Kidney (tissue), 14 donors: ENCODE data around the gene CDYL2. TPM values are rescaled to one million over a fixed set of nuclear protein-coding genes. Genes with fewer than 3 reads are reported as not detected.

ENCODE experiments used
- DNase-seq, 5 donors: peaks; one replicate each; pipeline ENCODE4 v3.0.0-alpha.2; 2013 to 2020
- FAIRE-seq: peaks from 2 replicates; lab custom pipeline; 2012; peaks lifted over from hg19 to GRCh38; lab: Jason Lieb, UNC
- H3K27ac ChIP-seq, 2 donors: one replicate each; pipeline ENCODE4 v1.7.0; 2013; ENCODE audit warnings: low read depth in 2 of 2, low read length in 2 of 2, inconsistent platforms in 1 of 2
- H3K27me3 ChIP-seq: one replicate; pipeline ENCODE4 v1.7.1; 2013; ENCODE audit warnings: low read length, inconsistent platforms; ENCODE audit not compliant: control insufficient read depth, insufficient read depth
- H3K36me3 ChIP-seq, 3 donors: one replicate each; pipeline versions ENCODE4 v1.7.0 to v1.7.1; 2013; ENCODE audit warnings: low read length in 3 of 3, control low read depth in 1 of 3, inconsistent platforms in 1 of 3; ENCODE audit not compliant: insufficient read depth in 3 of 3, control insufficient read depth in 2 of 3
- H3K4me1 ChIP-seq, 3 donors: one replicate each; pipeline versions ENCODE4 v1.7.0 to v1.7.1; 2013; ENCODE audit warnings: low read length in 3 of 3, inconsistent platforms in 1 of 3, low read depth in 1 of 3; ENCODE audit not compliant: control insufficient read depth in 2 of 3, insufficient read depth in 2 of 3
- H3K4me3 ChIP-seq, 3 donors: one replicate each; pipeline versions ENCODE4 v1.7.0 to v1.8.1; 2013; ENCODE audit warnings: low read length in 3 of 3, control low read depth in 1 of 3, inconsistent platforms in 1 of 3
- H3K9ac ChIP-seq, 3 donors: one replicate each; pipeline versions ENCODE4 v1.7.0 to v1.7.1; 2013; ENCODE audit warnings: low read length in 3 of 3, control low read depth in 1 of 3, inconsistent platforms in 1 of 3
- H3K9me3 ChIP-seq, 3 donors: one replicate each; pipeline versions ENCODE4 v1.7.0 to v1.7.1; 2013; ENCODE audit warnings: low read length in 3 of 3, control low read depth in 1 of 3, inconsistent platforms in 1 of 3; ENCODE audit not compliant: control insufficient read depth in 2 of 3, insufficient read depth in 1 of 3
- intact Hi-C: fragments of 100-400 bp; cut with DNase I; formaldehyde crosslinking; loops from one replicate; pipeline ENCODE4 v1.11.1; 2022
- polyA plus RNA-seq: library from polyadenylated mRNA; stranded (reverse); fragments of 350-450 nt; fragmentation: Illumina TruSeq; extraction: RNeasy Lipid Tissue Mini Kit (QIAGEN cat#74804); gene quantifications from one replicate; pipeline ENCODE4 v1.2.3, GENCODE V29; 2014; ENCODE audit warnings: low read depth, low replicate concordance; ENCODE audit not compliant: insufficient read depth
- total RNA-seq: library from RNA; stranded (reverse); fragmentation: NEBNext Ultra II Directional; extraction: Animal tissue kit (Norgen Biotek cat#: 25700); gene quantifications from one replicate; pipeline ENCODE4 v1.2.1, GENCODE V29; 2021
- TF ChIP-seq, protein P1 (sequence below): IDR thresholded peaks from 3 replicates; pipeline ENCODE4 v1.5.1; 2012; ENCODE audit warnings: mild to moderate bottlenecking, moderate library complexity, borderline replicate concordance; ENCODE audit not compliant: insufficient read depth; ENCODE audit errors: extremely low read depth
- donor health status: control.
- donor health status: control.
- donor health status: control.
- donor health status: control.
- donor health status: control.
- donor health status: DM: yes; HTN: yes; CAD: no.
- donor health status: Normal renal cell carcinoma (clear cell type).

The CDYL2 gene
- total and polyA plus RNA-seq, 2 donors from 2014 or later, result 2.6 to 27.3 TPM

DNA sequence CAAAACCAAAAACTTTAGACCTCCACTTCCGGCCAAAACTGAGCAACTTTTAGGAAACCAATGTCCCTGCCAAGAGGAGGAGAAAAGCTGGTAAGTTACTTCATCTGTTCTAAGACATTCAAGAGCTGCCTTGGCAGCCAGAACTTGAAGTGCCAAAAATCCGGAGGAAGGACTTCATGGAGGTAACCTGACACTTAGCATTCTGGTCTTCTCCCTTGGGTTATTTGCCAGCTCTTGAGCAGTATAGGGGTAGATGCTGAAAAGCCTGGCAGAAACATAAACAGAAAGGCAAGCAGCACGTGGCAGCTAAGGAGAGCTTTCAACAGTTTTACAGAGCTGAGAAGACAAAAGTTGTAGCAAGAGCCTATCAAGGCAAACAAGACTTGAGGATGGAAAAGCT lies 53.2 kb downstream of the CDYL2 start:
- Histone ChIP-seq H3K4me3 (no peak overlapping the region), H3K9ac (no peak overlapping the region), H3K27me3 (no peaks in the 10 kb centered on the region), H3K9me3 (no peaks in the 10 kb centered on the region), H3K36me3 (no peaks in the 10 kb centered on the region), H3K27ac (no peak overlapping the region), H3K4me1 (peaks cover 0 to 3% (median 0%) of the 10 kb centered on the region in 3 donors)
- DNase-seq (peak in 2 of 5 donors; percentile 5 to 15), FAIRE-seq (no peak)
- intact Hi-C loops, result no loop called here
- TF ChIP-seq, protein P1, sequence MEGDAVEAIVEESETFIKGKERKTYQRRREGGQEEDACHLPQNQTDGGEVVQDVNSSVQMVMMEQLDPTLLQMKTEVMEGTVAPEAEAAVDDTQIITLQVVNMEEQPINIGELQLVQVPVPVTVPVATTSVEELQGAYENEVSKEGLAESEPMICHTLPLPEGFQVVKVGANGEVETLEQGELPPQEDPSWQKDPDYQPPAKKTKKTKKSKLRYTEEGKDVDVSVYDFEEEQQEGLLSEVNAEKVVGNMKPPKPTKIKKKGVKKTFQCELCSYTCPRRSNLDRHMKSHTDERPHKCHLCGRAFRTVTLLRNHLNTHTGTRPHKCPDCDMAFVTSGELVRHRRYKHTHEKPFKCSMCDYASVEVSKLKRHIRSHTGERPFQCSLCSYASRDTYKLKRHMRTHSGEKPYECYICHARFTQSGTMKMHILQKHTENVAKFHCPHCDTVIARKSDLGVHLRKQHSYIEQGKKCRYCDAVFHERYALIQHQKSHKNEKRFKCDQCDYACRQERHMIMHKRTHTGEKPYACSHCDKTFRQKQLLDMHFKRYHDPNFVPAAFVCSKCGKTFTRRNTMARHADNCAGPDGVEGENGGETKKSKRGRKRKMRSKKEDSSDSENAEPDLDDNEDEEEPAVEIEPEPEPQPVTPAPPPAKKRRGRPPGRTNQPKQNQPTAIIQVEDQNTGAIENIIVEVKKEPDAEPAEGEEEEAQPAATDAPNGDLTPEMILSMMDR, result no peak

DNA sequence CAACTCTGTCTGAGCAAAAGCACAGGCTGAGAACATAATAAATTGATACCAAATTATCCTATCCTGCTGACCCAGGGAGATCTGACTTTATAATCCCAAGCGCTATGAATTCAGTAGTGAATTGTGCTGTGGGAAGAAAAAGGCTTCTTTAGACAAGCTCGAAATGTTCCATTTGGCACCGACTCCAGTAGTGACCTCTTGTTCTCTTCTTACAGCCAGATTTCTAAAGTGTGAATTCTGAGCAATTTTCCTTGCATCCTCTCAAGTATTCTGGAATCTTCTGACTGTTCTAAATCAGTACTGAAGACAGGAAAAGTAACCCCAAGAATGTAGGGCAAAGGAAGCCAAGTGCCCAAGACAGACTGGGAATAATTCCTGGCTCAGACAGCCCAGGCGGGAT lies 58.2 kb downstream of the CDYL2 start:
- no peaks in the 10 kb centered on the region for H3K36me3 ChIP-seq
- H3K4me3 ChIP-seq, result no peak overlapping the region
- TF ChIP-seq, protein P1, result no peak
- H3K4me1 ChIP-seq, result peaks cover 0 to under 1% (median 0%) of the 10 kb centered on the region in 3 donors
- no peaks in the 10 kb centered on the region for H3K9me3 ChIP-seq
- DNase-seq (peak in 1 of 5 donors; percentile 54), FAIRE-seq (no peak)
- H3K27me3 ChIP-seq, result no peaks in the 10 kb centered on the region
- H3K27ac ChIP-seq, result no peak overlapping the region
- H3K9ac ChIP-seq, result no peak overlapping the region
- intact Hi-C loops, result no loop called here

DNA sequence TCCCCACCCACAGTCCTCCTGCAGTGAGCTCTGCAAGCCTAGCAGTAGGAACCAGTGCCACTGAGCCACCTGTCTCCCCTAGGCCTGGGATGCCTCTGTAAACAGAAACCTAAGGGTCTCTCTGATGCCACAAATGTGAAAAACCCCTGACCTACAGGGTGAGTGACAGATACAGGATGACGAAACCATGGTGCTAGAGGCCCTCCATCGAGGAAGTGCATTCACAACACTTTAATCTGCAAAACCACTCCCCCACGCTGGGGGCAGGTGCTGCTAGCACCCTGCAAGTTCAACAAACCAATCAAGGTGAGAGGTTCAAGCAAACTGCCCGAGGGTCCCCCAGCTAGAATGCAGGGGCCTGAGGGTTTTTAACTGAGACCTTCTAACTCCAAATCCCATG lies 59.5 kb downstream of the CDYL2 start:
- H3K27ac ChIP-seq, result no peak overlapping the region
- TF ChIP-seq, protein P1, result no peak
- FAIRE-seq, result no peak
- no peaks in the 10 kb centered on the region for H3K36me3 ChIP-seq
- no peaks in the 10 kb centered on the region for H3K27me3 ChIP-seq
- H3K9me3 ChIP-seq, result no peaks in the 10 kb centered on the region
- intact Hi-C loops, result no loop called here
- no peaks in the 10 kb centered on the region for H3K4me1 ChIP-seq
- H3K4me3 ChIP-seq, result no peak overlapping the region
- DNase-seq, result no peak
- H3K9ac ChIP-seq, result no peak overlapping the region

DNA sequence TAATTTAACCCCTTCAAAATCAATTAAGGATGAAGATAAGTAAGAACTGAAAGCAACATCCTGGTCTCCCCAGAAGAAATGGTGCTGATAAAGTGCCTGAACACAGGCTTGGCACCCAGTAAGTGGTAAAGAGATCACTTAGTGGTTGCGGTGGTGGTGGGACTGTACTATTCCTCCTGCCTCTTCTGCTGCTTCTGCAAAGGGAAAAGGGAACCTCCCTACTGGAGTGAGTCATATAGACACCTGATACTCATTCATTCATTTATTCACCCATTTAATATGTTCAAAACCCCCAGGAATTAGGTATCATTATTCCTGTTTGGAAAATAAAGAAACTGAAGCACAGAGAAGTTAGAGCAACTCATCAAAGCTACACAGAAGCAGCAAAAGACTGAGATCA lies 60.6 kb downstream of the CDYL2 start:
- Histone ChIP-seq H3K9me3 (no peaks in the 10 kb centered on the region), H3K4me1 (no peaks in the 10 kb centered on the region), H3K27ac (no peak overlapping the region), H3K9ac (no peak overlapping the region), H3K36me3 (no peaks in the 10 kb centered on the region), H3K4me3 (no peak overlapping the region), H3K27me3 (no peaks in the 10 kb centered on the region)
- DNase-seq (no peak), FAIRE-seq (no peak)
- TF ChIP-seq, protein P1, result no peak
- intact Hi-C loops, result no loop called here
